ENCODE results near the gene MCM8. TPM values are rescaled to one million over a fixed set of nuclear protein-coding genes. Genes with fewer than 3 reads are reported as not detected.

MCM8 gene
- total and polyA plus RNA-seq, 4 donors, result 2.0 to 7.2 (median 3.3) TPM

GRCh38 chr20:5949943-5950270 is 545 bp upstream of the MCM8 start:
- peaks cover 0 to 20% (median 7%) of the 10 kb centered on the region in 5 donors for H3K4me1 ChIP-seq (ENCODE audit: control insufficient read depth in 5 of 5, insufficient read depth in 5 of 5, low read length in 5 of 5)
- no peaks in the 10 kb centered on the region for H3K9me3 ChIP-seq (ENCODE audit: control insufficient read depth in 4 of 4, insufficient read depth in 3 of 4, low read length in 3 of 4)
- ATAC-seq (ENCODE audit: insufficient read depth, low FRiP score) (no peak), DNase-seq (no peak)
- H3K36me3 ChIP-seq (ENCODE audit: control insufficient read depth in 4 of 4, insufficient read depth in 4 of 4, low read length in 4 of 4), result peaks cover 7 to 24% (median 10%) of the 10 kb centered on the region in 4 donors
- H3K4me3 ChIP-seq, result peak overlapping the region; percentile 76
- WGBS, 2 donors, result 1% methylated on average over 11 of the region's 11 CpGs
- TF ChIP-seq CTCF (IDR thresholded peaks at IDR 0.05; ENCODE audit: control extremely low read depth, extremely low read depth), result no peak
- no peaks in the 10 kb centered on the region for H3K27me3 ChIP-seq (ENCODE audit: control insufficient read depth in 3 of 3, insufficient read depth in 3 of 3, low read length in 2 of 3)
- peak overlapping the region; percentile 52 to 66 for H3K27ac ChIP-seq (ENCODE audit: low read depth in 1 of 2, low read length in 1 of 2)
- peak overlapping the region in 1 of 2 donors; percentile 55 for H3K9ac ChIP-seq (ENCODE audit: insufficient read depth in 1 of 2, low read length in 2 of 2)

GRCh38 chr20:5967469-5967868 is 17.0 kb downstream of the MCM8 start:
- no peak overlapping the region for H3K4me3 ChIP-seq
- H3K36me3 ChIP-seq (ENCODE audit: control insufficient read depth in 4 of 4, insufficient read depth in 4 of 4, low read length in 4 of 4), result peaks cover 3 to 7% (median 4%) of the 10 kb centered on the region in 4 donors
- no peaks in the 10 kb centered on the region for H3K4me1 ChIP-seq (ENCODE audit: control insufficient read depth in 5 of 5, insufficient read depth in 5 of 5, low read length in 5 of 5)
- no peak overlapping the region for H3K27ac ChIP-seq (ENCODE audit: low read depth in 1 of 2, low read length in 1 of 2)
- 96 to 99% methylated on average over 6 of the region's 6 CpGs for WGBS, 2 donors
- peak overlapping the region in 1 of 2 donors; percentile 5 for H3K9ac ChIP-seq (ENCODE audit: insufficient read depth in 1 of 2, low read length in 2 of 2)
- DNase-seq (no peak), ATAC-seq (ENCODE audit: insufficient read depth, low FRiP score) (no peak)
- no peak for TF ChIP-seq CTCF (IDR thresholded peaks at IDR 0.05; ENCODE audit: control extremely low read depth, extremely low read depth)
- H3K9me3 ChIP-seq (ENCODE audit: control insufficient read depth in 4 of 4, insufficient read depth in 3 of 4, low read length in 3 of 4), result no peaks in the 10 kb centered on the region
- no peaks in the 10 kb centered on the region for H3K27me3 ChIP-seq (ENCODE audit: control insufficient read depth in 3 of 3, insufficient read depth in 3 of 3, low read length in 2 of 3)

- Histone ChIP-seq H3K4me3 (no peak overlapping the region), H3K27ac (ENCODE audit: low read depth in 1 of 2, low read length in 1 of 2) (no peak overlapping the region), H3K9ac (ENCODE audit: insufficient read depth in 1 of 2, low read length in 2 of 2) (no peak overlapping the region), H3K36me3 (ENCODE audit: control insufficient read depth in 4 of 4, insufficient read depth in 4 of 4, low read length in 4 of 4) (peaks cover 2 to 8% (median 4%) of the 10 kb centered on the region in 4 donors), H3K9me3 (ENCODE audit: control insufficient read depth in 4 of 4, insufficient read depth in 3 of 4, low read length in 3 of 4) (no peaks in the 10 kb centered on the region), H3K27me3 (ENCODE audit: control insufficient read depth in 3 of 3, insufficient read depth in 3 of 3, low read length in 2 of 3) (no peaks in the 10 kb centered on the region), H3K4me1 (ENCODE audit: control insufficient read depth in 5 of 5, insufficient read depth in 5 of 5, low read length in 5 of 5) (no peaks in the 10 kb centered on the region)
- DNase-seq (no peak), ATAC-seq (ENCODE audit: insufficient read depth, low FRiP score) (no peak)
- no peak for TF ChIP-seq CTCF (IDR thresholded peaks at IDR 0.05; ENCODE audit: control extremely low read depth, extremely low read depth)
- WGBS, 2 donors, result 95 to 97% methylated on average over 3 of the region's 3 CpGs
These were observed 18.0 kb downstream of the MCM8 start for GRCh38 chr20:5968462-5968861.

- no peak overlapping the region for H3K4me3 ChIP-seq
- no peak for ATAC-seq (ENCODE audit: insufficient read depth, low FRiP score)
- peaks cover 2 to 8% (median 4%) of the 10 kb centered on the region in 4 donors for H3K36me3 ChIP-seq (ENCODE audit: control insufficient read depth in 4 of 4, insufficient read depth in 4 of 4, low read length in 4 of 4)
- no peak for TF ChIP-seq CTCF (IDR thresholded peaks at IDR 0.05; ENCODE audit: control extremely low read depth, extremely low read depth)
- no peaks in the 10 kb centered on the region for H3K9me3 ChIP-seq (ENCODE audit: control insufficient read depth in 4 of 4, insufficient read depth in 3 of 4, low read length in 3 of 4)
- no peak for DNase-seq
- no peak overlapping the region for H3K9ac ChIP-seq (ENCODE audit: insufficient read depth in 1 of 2, low read length in 2 of 2)
- no peaks in the 10 kb centered on the region for H3K4me1 ChIP-seq (ENCODE audit: control insufficient read depth in 5 of 5, insufficient read depth in 5 of 5, low read length in 5 of 5)
- H3K27ac ChIP-seq (ENCODE audit: low read depth in 1 of 2, low read length in 1 of 2), result no peak overlapping the region
- WGBS, 2 donors, result 86 to 92% methylated on average over 9 of the region's 9 CpGs
- H3K27me3 ChIP-seq (ENCODE audit: control insufficient read depth in 3 of 3, insufficient read depth in 3 of 3, low read length in 2 of 3), result no peaks in the 10 kb centered on the region
These were observed 19.0 kb downstream of the MCM8 start for GRCh38 chr20:5969348-5969935.

Data from lung (tissue), 12 donors.